ENCODE results near the gene C4orf50. TPM values are rescaled to one million over a fixed set of nuclear protein-coding genes. Genes with fewer than 3 reads are reported as not detected.

The C4orf50 gene
- not detected in 2 replicates for total RNA-seq

- no peak within 1 kb of the TSS for H3K4me3 ChIP-seq (ENCODE audit: low read depth, low read length)
- TF ChIP-seq, protein P1, sequence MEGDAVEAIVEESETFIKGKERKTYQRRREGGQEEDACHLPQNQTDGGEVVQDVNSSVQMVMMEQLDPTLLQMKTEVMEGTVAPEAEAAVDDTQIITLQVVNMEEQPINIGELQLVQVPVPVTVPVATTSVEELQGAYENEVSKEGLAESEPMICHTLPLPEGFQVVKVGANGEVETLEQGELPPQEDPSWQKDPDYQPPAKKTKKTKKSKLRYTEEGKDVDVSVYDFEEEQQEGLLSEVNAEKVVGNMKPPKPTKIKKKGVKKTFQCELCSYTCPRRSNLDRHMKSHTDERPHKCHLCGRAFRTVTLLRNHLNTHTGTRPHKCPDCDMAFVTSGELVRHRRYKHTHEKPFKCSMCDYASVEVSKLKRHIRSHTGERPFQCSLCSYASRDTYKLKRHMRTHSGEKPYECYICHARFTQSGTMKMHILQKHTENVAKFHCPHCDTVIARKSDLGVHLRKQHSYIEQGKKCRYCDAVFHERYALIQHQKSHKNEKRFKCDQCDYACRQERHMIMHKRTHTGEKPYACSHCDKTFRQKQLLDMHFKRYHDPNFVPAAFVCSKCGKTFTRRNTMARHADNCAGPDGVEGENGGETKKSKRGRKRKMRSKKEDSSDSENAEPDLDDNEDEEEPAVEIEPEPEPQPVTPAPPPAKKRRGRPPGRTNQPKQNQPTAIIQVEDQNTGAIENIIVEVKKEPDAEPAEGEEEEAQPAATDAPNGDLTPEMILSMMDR (IDR thresholded peaks at IDR 0.05; ENCODE audit: insufficient read depth, low read depth, low read length): no peak
- DNase-seq (ENCODE audit: low read depth): no peak
Measured at GRCh38 chr4:6018331-6018730, at the start of gene C4orf50. Gene C4orf50 (minus strand): TSS chr4:6018431.

DNA sequence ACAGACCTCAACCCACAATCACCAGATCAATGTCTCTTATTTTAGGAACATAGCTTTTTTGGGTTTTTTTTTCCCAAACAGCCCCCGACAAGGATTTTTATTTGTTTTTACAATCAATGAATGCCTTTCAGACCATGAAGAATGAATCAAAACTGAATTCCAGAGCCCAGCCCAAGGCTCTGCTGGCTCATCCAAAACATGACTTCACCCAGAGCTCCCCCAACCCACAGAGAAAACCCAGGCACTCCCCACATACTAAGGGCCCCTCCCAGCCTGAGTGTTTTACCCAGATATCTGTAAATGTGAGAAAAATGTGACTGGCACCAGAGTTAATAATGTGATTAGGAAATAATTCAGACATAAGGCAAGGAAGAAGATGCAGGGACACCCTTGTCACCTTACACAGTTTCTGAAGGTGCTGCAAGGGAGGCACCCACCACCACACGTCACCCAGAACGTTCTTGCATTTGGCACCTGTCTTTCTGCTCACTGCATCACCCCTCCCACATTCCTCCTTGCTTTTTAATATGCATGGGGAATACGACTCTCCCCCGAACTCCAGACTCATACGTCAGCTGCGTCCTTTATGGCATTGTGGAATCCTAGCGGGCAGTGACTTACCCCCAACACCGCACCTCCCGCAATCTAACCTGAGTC is 47.8 kb upstream of the C4orf50 start:
- DNase-seq (ENCODE audit: low read depth): no peak
- TF ChIP-seq, protein P1 (IDR thresholded peaks at IDR 0.05; ENCODE audit: insufficient read depth, low read depth, low read length): no peak
- H3K4me3 ChIP-seq (ENCODE audit: low read depth, low read length): no peak overlapping the region

- TF ChIP-seq, protein P1 (IDR thresholded peaks at IDR 0.05; ENCODE audit: insufficient read depth, low read depth, low read length): no peak
- no peak overlapping the region for H3K4me3 ChIP-seq (ENCODE audit: low read depth, low read length)
Measured at GRCh38 chr4:6065166-6065565, 46.9 kb upstream of the C4orf50 start.

DNA sequence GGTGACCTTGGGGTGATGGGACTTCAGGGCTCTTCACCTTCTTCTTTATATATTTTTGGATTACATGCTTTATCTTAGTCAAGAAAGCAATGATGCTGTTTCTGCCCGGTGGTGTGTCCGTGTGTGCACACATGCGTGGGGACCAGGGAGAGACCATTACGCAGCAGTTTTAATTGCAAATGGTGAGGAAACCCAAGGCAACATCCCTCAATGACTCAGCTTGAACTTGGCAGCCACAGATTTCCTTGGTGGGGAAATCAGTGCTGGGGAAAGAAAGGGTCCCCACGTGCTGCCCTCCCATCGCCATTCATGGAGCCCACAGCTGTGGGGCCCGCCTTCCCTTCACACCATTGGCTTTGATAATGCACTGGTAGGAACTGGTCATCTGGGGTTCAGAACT is 46.2 kb upstream of the C4orf50 start:
- TF ChIP-seq, protein P1 (IDR thresholded peaks at IDR 0.05; ENCODE audit: insufficient read depth, low read depth, low read length): no peak
- DNase-seq (ENCODE audit: low read depth): no peak
- no peak overlapping the region for H3K4me3 ChIP-seq (ENCODE audit: low read depth, low read length)

More at GRCh38 chr4:6065166-6065565, 46.9 kb upstream of the C4orf50 start:
- no peak for DNase-seq (ENCODE audit: low read depth)

DNA sequence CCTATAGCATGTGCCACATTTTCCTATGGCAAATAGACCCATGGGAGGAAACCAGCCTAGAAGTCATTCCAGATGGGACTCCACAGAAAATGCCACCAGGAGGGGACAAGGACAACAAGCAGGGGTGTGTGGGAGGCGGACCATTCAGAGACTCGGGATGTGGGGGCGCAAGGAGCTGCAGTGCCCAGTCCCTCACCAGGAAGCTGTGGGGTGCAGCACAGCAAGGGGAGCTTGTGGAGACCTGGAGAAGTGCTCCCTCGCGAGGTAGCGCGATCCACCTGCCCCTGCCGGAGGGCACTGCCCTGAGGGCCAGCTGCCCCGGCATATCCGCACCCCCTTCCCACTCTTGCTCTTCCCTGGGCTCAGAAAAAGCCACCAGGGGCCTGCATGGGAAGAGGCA is 45.5 kb upstream of the C4orf50 start:
- H3K4me3 ChIP-seq (ENCODE audit: low read depth, low read length): no peak overlapping the region
- no peak for DNase-seq (ENCODE audit: low read depth)
- TF ChIP-seq, protein P1 (IDR thresholded peaks at IDR 0.05; ENCODE audit: insufficient read depth, low read depth, low read length): no peak

- H3K4me3 ChIP-seq (ENCODE audit: low read depth, low read length): no peak overlapping the region
- DNase-seq (ENCODE audit: low read depth): no peak
- TF ChIP-seq, protein P1 (IDR thresholded peaks at IDR 0.05; ENCODE audit: insufficient read depth, low read depth, low read length): no peak
Measured at GRCh38 chr4:6062133-6062532, 43.9 kb upstream of the C4orf50 start.

- TF ChIP-seq, protein P1 (IDR thresholded peaks at IDR 0.05; ENCODE audit: insufficient read depth, low read depth, low read length): no peak
- no peak for DNase-seq (ENCODE audit: low read depth)
- no peak overlapping the region for H3K4me3 ChIP-seq (ENCODE audit: low read depth, low read length)
Measured at GRCh38 chr4:6059375-6059805, 41.2 kb upstream of the C4orf50 start.
